ENCODE measurements around the gene TSPAN32.

TSPAN32 gene

GRCh38 chr11:2293531-2293971 lies 8.3 kb upstream of the TSPAN32 start:
- Histone ChIP-seq H3K4me3 (replicated peaks; ENCODE audit: insufficient read depth, low read length) (no peak overlapping the region), H3K27me3 (ENCODE audit: insufficient read depth, poor library complexity, severe bottlenecking) (no peaks in the 10 kb centered on the region), H3K27ac (replicated peaks) (no peak overlapping the region)
- TF ChIP-seq REST (IDR thresholded peaks at IDR 0.05; ENCODE audit: insufficient replicate concordance, low read depth) (no peak), GABPA (IDR thresholded peaks at IDR 0.05; ENCODE audit: low read depth) (no peak), POLR2AphosphoS5 (IDR thresholded peaks at IDR 0.05; ENCODE audit: low read depth) (no peak), SPI1 (IDR thresholded peaks at IDR 0.05; ENCODE audit: borderline replicate concordance, low read depth) (no peak), CTCF (IDR thresholded peaks at IDR 0.05; ENCODE audit: insufficient read depth, low read length) (no peak)
- no peak for DNase-seq (ENCODE audit: low read depth in 1 of 2, low spot score in 1 of 2)

GRCh38 chr11:2293984-2294925 lies 7.6 kb upstream of the TSPAN32 start:
- no peak for TF ChIP-seq GABPA (IDR thresholded peaks at IDR 0.05; ENCODE audit: low read depth)
- peak; percentile 38 for TF ChIP-seq CTCF (IDR thresholded peaks at IDR 0.05; ENCODE audit: insufficient read depth, low read length)
- peak; percentile 93 for TF ChIP-seq SPI1 (IDR thresholded peaks at IDR 0.05; ENCODE audit: borderline replicate concordance, low read depth)
- TF ChIP-seq POLR2AphosphoS5 (IDR thresholded peaks at IDR 0.05; ENCODE audit: low read depth): peak; percentile 24; the same call in 1 of the 2 replicates

GRCh38 chr11:2294926-2295290 lies 6.9 kb upstream of the TSPAN32 start:
- no peak overlapping the region for H3K27ac ChIP-seq (replicated peaks)
- no peaks in the 10 kb centered on the region for H3K27me3 ChIP-seq (ENCODE audit: insufficient read depth, poor library complexity, severe bottlenecking)
- TF ChIP-seq POLR2AphosphoS5 (IDR thresholded peaks at IDR 0.05; ENCODE audit: low read depth) (peak; percentile 19; the same call in 1 of the 2 replicates), REST (IDR thresholded peaks at IDR 0.05; ENCODE audit: insufficient replicate concordance, low read depth) (no peak)
- H3K4me3 ChIP-seq (replicated peaks; ENCODE audit: insufficient read depth, low read length): no peak overlapping the region
- no peak for DNase-seq (ENCODE audit: low read depth in 1 of 2, low spot score in 1 of 2)

More at GRCh38 chr11:2293984-2294925, 7.6 kb upstream of the TSPAN32 start:
- no peak overlapping the region for H3K27ac ChIP-seq (replicated peaks)
- H3K27me3 ChIP-seq (ENCODE audit: insufficient read depth, poor library complexity, severe bottlenecking): no peaks in the 10 kb centered on the region
- peak in 1 of 2 experiments; percentile 79 for DNase-seq (ENCODE audit: low read depth in 1 of 2, low spot score in 1 of 2)
- no peak overlapping the region for H3K4me3 ChIP-seq (replicated peaks; ENCODE audit: insufficient read depth, low read length)
